Measurements from ENCODE around the gene TMEM61. TPM values are rescaled to one million over a fixed set of nuclear protein-coding genes. Genes with fewer than 3 reads are reported as not detected.
A peak's percentile ranks its signal among the peaks of the same experiment; 100 is the strongest.
"Not testable (repeated sequence)": the region's sequence is repeated elsewhere in the genome, so short reads cannot be mapped to it uniquely, and the experiment has no call there.

Gene TMEM61
- not detected for total RNA-seq

- ATAC-seq (ENCODE audit: low read depth) (peak; percentile 38), DNase-seq (no peak)
- Mint-ChIP-seq H3K9me3 (no peaks in the 10 kb centered on the region), H3K27me3 (peaks cover 43% of the 10 kb centered on the region), H3K36me3 (no peaks in the 10 kb centered on the region), H3K4me1 (no peaks in the 10 kb centered on the region), H3K27ac (no peak within 1 kb of the TSS), H3K4me3 (no peak within 1 kb of the TSS)
- POLR2A ChIA-PET: no interaction called here
These were observed at the start of gene TMEM61 for GRCh38 chr1:54980528-54981241. Gene TMEM61, plus strand, starts transcription at chr1:54980628. Its CDS starts 438 bp downstream, at chr1:54981066.

- H3K27me3 Mint-ChIP-seq: peaks cover 18% of the 10 kb centered on the region
- H3K27ac Mint-ChIP-seq: no peak overlapping the region
- H3K4me3 Mint-ChIP-seq: no peak overlapping the region
- no peaks in the 10 kb centered on the region for H3K36me3 Mint-ChIP-seq
- H3K9me3 Mint-ChIP-seq: peaks cover 3% of the 10 kb centered on the region
- ATAC-seq (ENCODE audit: low read depth): no peak
- POLR2A ChIA-PET: no interaction called here
- DNase-seq: no peak
- no peaks in the 10 kb centered on the region for H3K4me1 Mint-ChIP-seq
These were observed 49.1 kb upstream of the TMEM61 start for GRCh38 chr1:54931275-54931840.

- peaks cover 33% of the 10 kb centered on the region for H3K27me3 Mint-ChIP-seq
- H3K4me3 Mint-ChIP-seq; H3K27ac Mint-ChIP-seq; H3K36me3 Mint-ChIP-seq; ATAC-seq (ENCODE audit: low read depth); H3K4me1 Mint-ChIP-seq; DNase-seq; POLR2A ChIA-PET; H3K9me3 Mint-ChIP-seq: not testable (repeated sequence)
These were observed 46.3 kb upstream of the TMEM61 start for GRCh38 chr1:54934081-54934480.

GRCh38 chr1:54934869-54935268 is 45.6 kb upstream of the TMEM61 start:
- no peak overlapping the region for H3K27ac Mint-ChIP-seq
- no peak overlapping the region for H3K4me3 Mint-ChIP-seq
- no peak for ATAC-seq (ENCODE audit: low read depth)
- POLR2A ChIA-PET: no interaction called here
- H3K36me3 Mint-ChIP-seq: no peaks in the 10 kb centered on the region
- H3K4me1 Mint-ChIP-seq: peaks cover 2% of the 10 kb centered on the region
- DNase-seq: no peak
- H3K9me3 Mint-ChIP-seq: peaks cover 3% of the 10 kb centered on the region
- H3K27me3 Mint-ChIP-seq: peaks cover 34% of the 10 kb centered on the region

- Mint-ChIP-seq H3K27me3 (peaks cover 27% of the 10 kb centered on the region), H3K27ac (no peak overlapping the region), H3K36me3 (no peaks in the 10 kb centered on the region), H3K9me3 (peaks cover 2% of the 10 kb centered on the region), H3K4me1 (peaks cover 2% of the 10 kb centered on the region), H3K4me3 (no peak overlapping the region)
- no peak for DNase-seq
- ATAC-seq (ENCODE audit: low read depth): no peak
- POLR2A ChIA-PET: no interaction called here
These were observed 43.6 kb upstream of the TMEM61 start for GRCh38 chr1:54936791-54937190.

- no peak overlapping the region for H3K27ac Mint-ChIP-seq
- DNase-seq (no peak), ATAC-seq (ENCODE audit: low read depth) (no peak)
- H3K36me3 Mint-ChIP-seq: no peaks in the 10 kb centered on the region
- H3K4me1 Mint-ChIP-seq: peaks cover 2% of the 10 kb centered on the region
- H3K27me3 Mint-ChIP-seq: peaks cover 33% of the 10 kb centered on the region
- peaks cover 2% of the 10 kb centered on the region for H3K9me3 Mint-ChIP-seq
- no peak overlapping the region for H3K4me3 Mint-ChIP-seq
- POLR2A ChIA-PET: no interaction called here
These were observed 43.0 kb upstream of the TMEM61 start for GRCh38 chr1:54937469-54937868.

- POLR2A ChIA-PET; H3K4me3 Mint-ChIP-seq; H3K9me3 Mint-ChIP-seq; H3K27ac Mint-ChIP-seq; H3K36me3 Mint-ChIP-seq; DNase-seq; ATAC-seq (ENCODE audit: low read depth); H3K4me1 Mint-ChIP-seq: not testable (repeated sequence)
- H3K27me3 Mint-ChIP-seq: peaks cover 30% of the 10 kb centered on the region
These were observed 41.5 kb upstream of the TMEM61 start for GRCh38 chr1:54938955-54939354.

- ATAC-seq (ENCODE audit: low read depth): no peak
- POLR2A ChIA-PET: no interaction called here
- Mint-ChIP-seq H3K27ac (no peak overlapping the region), H3K4me1 (peaks cover 5% of the 10 kb centered on the region), H3K9me3 (no peaks in the 10 kb centered on the region), H3K27me3 (peaks cover 24% of the 10 kb centered on the region), H3K4me3 (no peak overlapping the region), H3K36me3 (no peaks in the 10 kb centered on the region)
- DNase-seq: no peak
These were observed 40.4 kb upstream of the TMEM61 start for GRCh38 chr1:54940042-54940441.

- Mint-ChIP-seq H3K4me1 (peaks cover 11% of the 10 kb centered on the region), H3K27me3 (peaks cover 16% of the 10 kb centered on the region), H3K9me3 (no peaks in the 10 kb centered on the region), H3K4me3 (no peak overlapping the region), H3K36me3 (no peaks in the 10 kb centered on the region), H3K27ac (no peak overlapping the region)
- no peak for ATAC-seq (ENCODE audit: low read depth)
- no peak for DNase-seq
- POLR2A ChIA-PET: no interaction called here
These were observed 37.5 kb upstream of the TMEM61 start for GRCh38 chr1:54942976-54943375.

- H3K27ac Mint-ChIP-seq: no peak overlapping the region
- peak; percentile 89 for ATAC-seq (ENCODE audit: low read depth)
These were observed 35.6 kb upstream of the TMEM61 start for GRCh38 chr1:54944610-54945392.

GRCh38 chr1:54945393-54945936 is 35.0 kb upstream of the TMEM61 start:
- ATAC-seq (ENCODE audit: low read depth) (no peak), DNase-seq (no peak)
- Mint-ChIP-seq H3K4me3 (no peak overlapping the region), H3K27me3 (peaks cover 11% of the 10 kb centered on the region), H3K4me1 (peaks cover 15% of the 10 kb centered on the region), H3K9me3 (no peaks in the 10 kb centered on the region), H3K27ac (no peak overlapping the region), H3K36me3 (no peaks in the 10 kb centered on the region)
- POLR2A ChIA-PET: interaction anchor here (0.7 to 1.6 kb wide), 3 partner anchors 51 to 279 kb away, joined by 3 to 8 read pairs (median 4); no protein-coding TSS in a partner anchor

More at GRCh38 chr1:54944610-54945392, 35.6 kb upstream of the TMEM61 start:
- no peaks in the 10 kb centered on the region for H3K9me3 Mint-ChIP-seq
- no peak overlapping the region for H3K4me3 Mint-ChIP-seq
- H3K4me1 Mint-ChIP-seq: peaks cover 11% of the 10 kb centered on the region
- POLR2A ChIA-PET: interaction anchor here (0.7 to 1.6 kb wide), 4 partner anchors 51 to 278 kb away, joined by 3 to 8 read pairs (median 4); no protein-coding TSS in a partner anchor
- peaks cover 11% of the 10 kb centered on the region for H3K27me3 Mint-ChIP-seq
- no peaks in the 10 kb centered on the region for H3K36me3 Mint-ChIP-seq
- DNase-seq: peak; percentile 72

GRCh38 chr1:54947540-54947939 is 32.9 kb upstream of the TMEM61 start:
- Mint-ChIP-seq H3K27me3 (peaks cover 5% of the 10 kb centered on the region), H3K4me1 (peaks cover 19% of the 10 kb centered on the region), H3K4me3 (no peak overlapping the region), H3K27ac (no peak overlapping the region), H3K36me3 (no peaks in the 10 kb centered on the region), H3K9me3 (no peaks in the 10 kb centered on the region)
- POLR2A ChIA-PET: no interaction called here
- ATAC-seq (ENCODE audit: low read depth): no peak
- no peak for DNase-seq

GRCh38 chr1:54949053-54949452 is 31.4 kb upstream of the TMEM61 start:
- Mint-ChIP-seq H3K36me3 (no peaks in the 10 kb centered on the region), H3K27me3 (peaks cover 5% of the 10 kb centered on the region), H3K4me1 (peaks cover 19% of the 10 kb centered on the region), H3K27ac (no peak overlapping the region), H3K4me3 (no peak overlapping the region), H3K9me3 (no peaks in the 10 kb centered on the region)
- DNase-seq: no peak
- no peak for ATAC-seq (ENCODE audit: low read depth)
- POLR2A ChIA-PET: no interaction called here
